GM21423 (cell line): ENCODE results near the gene APH1B.
"Not testable (repeated sequence)": the region's sequence is repeated elsewhere in the genome, so short reads cannot be mapped to it uniquely, and the experiment has no call there.

Experiments
- ATAC-seq: cut with Tn5 transposase; IDR thresholded peaks from one replicate; pipeline ENCODE4 v1.9.1; 2021; ENCODE audit warnings: mild to moderate bottlenecking, moderate library complexity; ENCODE audit not compliant: unreplicated experiment

The APH1B gene

GRCh38 chr15:63277038-63277892 lies at the start of gene APH1B:
Gene APH1B, plus strand, starts transcription at chr15:63277605. Its CDS starts 19 bp downstream, at chr15:63277624.
- peak; percentile 65 for ATAC-seq

- no peak for ATAC-seq
These were observed 49.7 kb upstream of the APH1B start for GRCh38 chr15:63227689-63228088.

GRCh38 chr15:63231206-63231605 lies 46.2 kb upstream of the APH1B start:
- ATAC-seq, result no peak

GRCh38 chr15:63231706-63232105 lies 45.7 kb upstream of the APH1B start:
- no peak for ATAC-seq

GRCh38 chr15:63232405-63232804 lies 45.0 kb upstream of the APH1B start:
- no peak for ATAC-seq

GRCh38 chr15:63232943-63233342 lies 44.5 kb upstream of the APH1B start:
- no peak for ATAC-seq

GRCh38 chr15:63233667-63234423 lies 43.6 kb upstream of the APH1B start:
- no peak for ATAC-seq

GRCh38 chr15:63234451-63234870 lies 42.9 kb upstream of the APH1B start:
- no peak for ATAC-seq

- no peak for ATAC-seq
These were observed 41.1 kb upstream of the APH1B start for GRCh38 chr15:63236272-63236671.

GRCh38 chr15:63237086-63237485 lies 40.3 kb upstream of the APH1B start:
- not testable (repeated sequence) for ATAC-seq

GRCh38 chr15:63238171-63238570 lies 39.2 kb upstream of the APH1B start:
- ATAC-seq, result no peak

GRCh38 chr15:63238796-63239195 lies 38.6 kb upstream of the APH1B start:
- no peak for ATAC-seq

- no peak for ATAC-seq
These were observed 37.3 kb upstream of the APH1B start for GRCh38 chr15:63240109-63240508.

- no peak for ATAC-seq
These were observed 36.1 kb upstream of the APH1B start for GRCh38 chr15:63241316-63241715.

- no peak for ATAC-seq
These were observed 34.3 kb upstream of the APH1B start for GRCh38 chr15:63243101-63243500.

- no peak for ATAC-seq
These were observed 33.6 kb upstream of the APH1B start for GRCh38 chr15:63243776-63244175.

- ATAC-seq, result no peak
These were observed 33.0 kb upstream of the APH1B start for GRCh38 chr15:63244399-63244798.

GRCh38 chr15:63244976-63245645 lies 32.3 kb upstream of the APH1B start:
- ATAC-seq, result no peak

GRCh38 chr15:63246691-63247469 lies 30.5 kb upstream of the APH1B start:
- ATAC-seq, result no peak

GRCh38 chr15:63250312-63250965 lies 27.0 kb upstream of the APH1B start:
- no peak for ATAC-seq
